ENCODE results near the gene TMCC1.

DNA sequence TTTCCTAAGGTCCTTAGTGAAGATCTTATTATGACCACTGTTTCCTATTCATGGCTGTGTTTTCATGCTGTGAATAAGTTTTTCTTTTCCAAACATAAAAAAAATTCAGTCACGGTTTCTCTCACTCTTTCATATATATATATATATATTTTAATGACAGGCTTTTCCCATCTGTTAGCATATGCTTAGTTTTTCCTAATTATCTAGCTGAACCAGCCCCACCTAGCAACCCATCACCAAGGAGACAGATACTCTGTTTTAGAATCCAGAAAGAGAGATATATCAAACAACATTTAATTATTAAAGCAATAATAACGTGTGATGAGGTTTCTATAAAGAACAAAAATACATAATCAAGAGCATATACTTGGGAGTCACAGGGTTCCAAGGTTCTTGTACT is 58.3 kb downstream of the TMCC1 start:
- TF ChIP-seq, protein P1, sequence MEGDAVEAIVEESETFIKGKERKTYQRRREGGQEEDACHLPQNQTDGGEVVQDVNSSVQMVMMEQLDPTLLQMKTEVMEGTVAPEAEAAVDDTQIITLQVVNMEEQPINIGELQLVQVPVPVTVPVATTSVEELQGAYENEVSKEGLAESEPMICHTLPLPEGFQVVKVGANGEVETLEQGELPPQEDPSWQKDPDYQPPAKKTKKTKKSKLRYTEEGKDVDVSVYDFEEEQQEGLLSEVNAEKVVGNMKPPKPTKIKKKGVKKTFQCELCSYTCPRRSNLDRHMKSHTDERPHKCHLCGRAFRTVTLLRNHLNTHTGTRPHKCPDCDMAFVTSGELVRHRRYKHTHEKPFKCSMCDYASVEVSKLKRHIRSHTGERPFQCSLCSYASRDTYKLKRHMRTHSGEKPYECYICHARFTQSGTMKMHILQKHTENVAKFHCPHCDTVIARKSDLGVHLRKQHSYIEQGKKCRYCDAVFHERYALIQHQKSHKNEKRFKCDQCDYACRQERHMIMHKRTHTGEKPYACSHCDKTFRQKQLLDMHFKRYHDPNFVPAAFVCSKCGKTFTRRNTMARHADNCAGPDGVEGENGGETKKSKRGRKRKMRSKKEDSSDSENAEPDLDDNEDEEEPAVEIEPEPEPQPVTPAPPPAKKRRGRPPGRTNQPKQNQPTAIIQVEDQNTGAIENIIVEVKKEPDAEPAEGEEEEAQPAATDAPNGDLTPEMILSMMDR (IDR thresholded peaks at IDR 0.05): no peak
- TF ChIP-seq POLR2A (IDR thresholded peaks at IDR 0.05): no peak

Measured in thyroid gland (tissue), 4 donors.